Adrenal gland (tissue), 12 donors: ENCODE data around the gene RALGAPB. TPM values are rescaled to one million over a fixed set of nuclear protein-coding genes. Genes with fewer than 3 reads are reported as not detected.
"Not testable (repeated sequence)": the region's sequence is repeated elsewhere in the genome, so short reads cannot be mapped to it uniquely, and the experiment has no call there.

Source experiments
- DNase-seq, 7 donors: peaks; one replicate each; pipeline ENCODE4 v3.0.0-alpha.2; 2019 to 2020
- H3K27ac ChIP-seq, 5 donors: fragments of 200-600 bp; sonication (generic) in 4 of 5; 1 replicate in 3 of 5; 2 replicates in 2 of 5; pipeline versions ENCODE4 v1.5.1 to v1.8.0; 2016 to 2020; ENCODE audit warnings: mild to moderate bottlenecking in 1 of 5
- H3K27me3 ChIP-seq: fragments of 200-600 bp; 2 replicates; pipeline ENCODE4 v1.8.0; 2021
- H3K36me3 ChIP-seq, 2 donors: fragments of 200-600 bp; replicated peaks in 1 of 2; 1 replicate in 1 of 2; 2 replicates in 1 of 2; pipeline versions ENCODE4 v1.5.1 to v1.8.0; 2018 to 2022
- H3K4me1 ChIP-seq, 2 donors: fragments of 200-600 bp; replicated peaks in 1 of 2; 1 replicate in 1 of 2; 2 replicates in 1 of 2; pipeline versions ENCODE4 v1.5.1 to v1.8.0; 2018 to 2021
- H3K4me3 ChIP-seq, 4 donors: fragments of 200-600 bp; sonication (generic) in 3 of 4; one replicate each; pipeline ENCODE4 v1.5.1; 2016 to 2018
- H3K9me3 ChIP-seq, 3 donors: fragments of 200-600 bp; sonication (generic) in 1 of 3; replicated peaks in 1 of 3; 1 replicate in 2 of 3; 2 replicates in 1 of 3; pipeline versions ENCODE4 v1.5.1 to v1.8.0; 2016 to 2021
- POLR2A ChIP-seq, 2 donors: fragments of 450-650 bp; IDR thresholded peaks; one replicate each; pipeline ENCODE4 v1.6.1; 2017; ENCODE audit warnings: antibody characterized with exemption in 2 of 2, mild to moderate bottlenecking in 2 of 2, moderate library complexity in 1 of 2
- WGBS, 4 donors: extraction: QIAGEN DNeasy Blood & Tissue Kit in 2 of 4; methylation state at CpG; one replicate each; pipeline versions ENCODE4 v1.1.5 to v1.1.7; 2013 to 2017; 5-methylcytosine and 5-hydroxymethylcytosine counted together
- intact Hi-C, 2 donors: fragments of 100-400 bp; cut with DNase I; formaldehyde crosslinking; loops; one replicate each; pipeline versions ENCODE4 v1.14.1 to v1.15.0; 2022 to 2023
- polyA plus RNA-seq, 3 donors: library from polyadenylated mRNA; stranded (reverse); fragments of 200-250 nt in 2 of 3; fragments of 350-450 nt in 1 of 3; fragmentation: Illumina TruSeq in 1 of 3; extraction: RNeasy Lipid Tissue Mini Kit (QIAGEN cat#74804) in 1 of 3; gene quantifications; one replicate each; pipeline ENCODE4 v1.2.3, GENCODE V29; 2013 to 2014
- total RNA-seq, 9 donors: library from RNA; depleted of rRNA in 4 of 9; stranded (reverse); fragments of >200 nt in 4 of 9; fragments of 120-200 nt in 1 of 9; fragmentation: NEBNext Ultra II Directional in 1 of 9; extraction: Animal tissue kit (Norgen Biotek cat#: 25700) in 1 of 9; gene quantifications; one replicate each; pipeline versions ENCODE4 v1.1.0 to v1.2.4, GENCODE V29; 2013 to 2023
- TF ChIP-seq, protein P1 (sequence below), 6 experiments: fragments of 450-650 bp in 4 of 6; fragments of 200-600 bp in 2 of 6; sonication (generic) in 1 of 6; IDR thresholded peaks; 1 replicate in 5 of 6; 2 replicates in 1 of 6; pipeline versions ENCODE4 v1.5.1 to v1.8.0; 2016 to 2021; ENCODE audit warnings: antibody characterized with exemption in 6 of 6, mild to moderate bottlenecking in 2 of 6, moderate library complexity in 1 of 6
- donor health status: healthy with polysubstance abuse.
- donor health status: Bipolar disorder and iron deficiency.
- donor health status: DM: yes; HTN: yes; CAD: no.
- donor health status: DM: no; HTN: no; CAD: no.
- donor health status: DM: no; HTN: no; CAD: no.
- donor health status: DM: yes; HTN: yes; CAD: no.

RALGAPB gene
- total and polyA plus RNA-seq, 12 donors, result 11.7 to 44.7 (median 31.7) TPM

GRCh38 chr20:38458314-38458713, 14.3 kb upstream of the RALGAPB start:
- DNase-seq, result no peak
- 90 to 97% (median 95%) methylated on average over 5 of the region's 5 CpGs for WGBS, 4 donors
- Histone ChIP-seq H3K27me3 (no peaks in the 10 kb centered on the region), H3K36me3 (no peaks in the 10 kb centered on the region), H3K27ac (no peak overlapping the region), H3K4me1 (peaks cover 0 to 5% of the 10 kb centered on the region in 2 donors), H3K4me3 (no peak overlapping the region), H3K9me3 (no peaks in the 10 kb centered on the region)
- TF ChIP-seq, protein P1, sequence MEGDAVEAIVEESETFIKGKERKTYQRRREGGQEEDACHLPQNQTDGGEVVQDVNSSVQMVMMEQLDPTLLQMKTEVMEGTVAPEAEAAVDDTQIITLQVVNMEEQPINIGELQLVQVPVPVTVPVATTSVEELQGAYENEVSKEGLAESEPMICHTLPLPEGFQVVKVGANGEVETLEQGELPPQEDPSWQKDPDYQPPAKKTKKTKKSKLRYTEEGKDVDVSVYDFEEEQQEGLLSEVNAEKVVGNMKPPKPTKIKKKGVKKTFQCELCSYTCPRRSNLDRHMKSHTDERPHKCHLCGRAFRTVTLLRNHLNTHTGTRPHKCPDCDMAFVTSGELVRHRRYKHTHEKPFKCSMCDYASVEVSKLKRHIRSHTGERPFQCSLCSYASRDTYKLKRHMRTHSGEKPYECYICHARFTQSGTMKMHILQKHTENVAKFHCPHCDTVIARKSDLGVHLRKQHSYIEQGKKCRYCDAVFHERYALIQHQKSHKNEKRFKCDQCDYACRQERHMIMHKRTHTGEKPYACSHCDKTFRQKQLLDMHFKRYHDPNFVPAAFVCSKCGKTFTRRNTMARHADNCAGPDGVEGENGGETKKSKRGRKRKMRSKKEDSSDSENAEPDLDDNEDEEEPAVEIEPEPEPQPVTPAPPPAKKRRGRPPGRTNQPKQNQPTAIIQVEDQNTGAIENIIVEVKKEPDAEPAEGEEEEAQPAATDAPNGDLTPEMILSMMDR (IDR thresholded peaks at IDR 0.05), result no peak
- intact Hi-C loops, result no loop called here

DNA sequence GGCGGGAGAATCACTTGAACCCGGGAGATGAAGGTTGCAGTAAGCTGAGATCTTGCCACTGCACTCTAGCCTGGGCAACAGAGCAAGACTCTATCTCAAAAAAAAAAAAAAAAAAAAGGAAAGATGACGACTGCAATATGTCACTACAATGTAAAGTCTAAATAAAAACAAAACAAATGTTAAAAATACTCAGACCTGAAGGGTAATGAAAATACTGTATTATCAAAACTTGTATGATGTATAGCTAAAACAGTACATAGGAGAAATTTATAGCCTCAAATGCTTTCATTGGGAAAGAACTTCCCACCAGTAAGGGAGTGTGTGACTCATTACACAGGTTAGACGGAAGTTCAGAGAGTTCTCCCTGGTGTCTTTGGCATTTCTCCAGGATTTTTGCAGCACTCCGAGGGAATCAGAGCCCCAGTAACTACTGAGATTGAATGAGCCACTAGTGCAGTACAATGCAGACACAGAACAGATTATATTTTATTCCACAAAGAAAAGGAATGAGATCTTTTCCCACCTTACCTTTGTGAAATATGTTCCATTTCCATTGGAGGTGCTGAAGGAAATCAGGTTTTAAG, 12.5 kb upstream of the RALGAPB start:
- Histone ChIP-seq H3K27ac (no peak overlapping the region), H3K9me3 (no peaks in the 10 kb centered on the region), H3K4me3 (no peak overlapping the region), H3K4me1 (peaks cover 0 to 5% of the 10 kb centered on the region in 2 donors), H3K36me3 (no peaks in the 10 kb centered on the region), H3K27me3 (no peaks in the 10 kb centered on the region)
- DNase-seq, result peak in 6 of 7 donors; percentile 33 to 62 (median 57)
- intact Hi-C loops, result no loop called here
- 35 to 43% (median 36%) methylated on average over 5 of the region's 5 CpGs for WGBS, 4 donors
- TF ChIP-seq POLR2A (IDR thresholded peaks at IDR 0.05), result no peak
- TF ChIP-seq, protein P1 (IDR thresholded peaks at IDR 0.05), result no peak

DNA sequence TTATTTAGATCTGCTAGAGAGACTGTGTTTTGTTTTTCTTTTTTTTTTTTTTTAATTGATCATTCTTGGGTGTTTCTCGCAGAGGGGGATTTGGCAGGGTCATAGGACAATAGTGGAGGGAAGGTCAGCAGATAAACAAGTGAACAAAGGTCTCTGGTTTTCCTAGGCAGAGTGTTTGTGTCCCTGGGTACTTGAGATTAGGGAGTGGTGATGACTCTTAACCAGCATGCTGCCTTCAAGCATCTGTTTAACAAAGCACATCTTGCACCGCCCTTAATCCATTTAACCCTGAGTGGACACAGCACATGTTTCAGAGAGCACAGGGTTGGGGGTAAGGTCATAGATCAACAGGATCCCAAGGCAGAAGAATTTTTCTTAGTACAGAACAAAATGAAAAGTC, 12.0 kb upstream of the RALGAPB start:
- H3K4me3 ChIP-seq, DNase-seq, intact Hi-C loops, H3K27ac ChIP-seq, H3K9me3 ChIP-seq, H3K4me1 ChIP-seq, H3K36me3 ChIP-seq, H3K27me3 ChIP-seq: not testable (repeated sequence)
- 9 to 29% (median 13%) methylated on average over 1 of the region's 2 CpGs for WGBS, 4 donors

DNA sequence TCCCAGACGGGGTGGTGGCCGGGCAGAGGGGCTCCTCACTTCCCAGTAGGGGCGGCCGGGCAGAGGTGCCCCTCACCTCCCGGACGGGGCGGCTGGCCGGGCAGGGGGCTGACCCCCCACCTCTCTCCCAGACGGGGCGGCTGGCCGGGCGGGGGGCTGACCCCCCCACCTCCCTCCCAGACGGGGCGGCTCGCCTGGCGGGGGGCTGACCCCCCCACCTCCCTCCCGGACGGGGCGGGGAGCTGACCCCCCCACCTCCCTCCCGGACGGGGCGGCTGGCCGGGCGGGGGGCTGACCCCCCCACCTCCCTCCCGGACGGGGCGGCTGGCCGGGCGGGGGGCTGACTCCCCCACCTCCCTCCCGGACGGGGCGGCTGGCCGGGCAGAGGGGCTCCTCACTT, 11.5 kb upstream of the RALGAPB start:
- H3K4me3 ChIP-seq, H3K27me3 ChIP-seq, H3K4me1 ChIP-seq, intact Hi-C loops, DNase-seq, H3K27ac ChIP-seq, H3K9me3 ChIP-seq, H3K36me3 ChIP-seq: not testable (repeated sequence)
- 86 to 88% methylated on average over 11 to 21 of the region's 33 CpGs; no CpG with 5 or more reads in 2 of the 4 donors for WGBS, 4 donors

- H3K36me3 ChIP-seq, H3K4me3 ChIP-seq, H3K27me3 ChIP-seq, H3K9me3 ChIP-seq, H3K27ac ChIP-seq, H3K4me1 ChIP-seq, intact Hi-C loops: not testable (repeated sequence)
- peak in 1 of 7 donors; percentile 33 for DNase-seq
- WGBS, 4 donors, result 89 to 93% methylated on average over 28 to 30 of the region's 30 CpGs; no CpG with 5 or more reads in 2 of the 4 donors
These were observed 11.1 kb upstream of the RALGAPB start for GRCh38 chr20:38461569-38461968.

GRCh38 chr20:38466171-38466570, 6.5 kb upstream of the RALGAPB start:
- WGBS, 4 donors, result 72 to 80% (median 77%) methylated on average over 2 of the region's 2 CpGs
- Histone ChIP-seq H3K27ac (no peak overlapping the region), H3K4me1 (no peaks in the 10 kb centered on the region), H3K27me3 (no peaks in the 10 kb centered on the region), H3K9me3 (no peaks in the 10 kb centered on the region), H3K4me3 (no peak overlapping the region), H3K36me3 (no peaks in the 10 kb centered on the region)
- intact Hi-C loops, result no loop called here
- DNase-seq, result no peak
- no peak for TF ChIP-seq POLR2A (IDR thresholded peaks at IDR 0.05)
- TF ChIP-seq, protein P1 (IDR thresholded peaks at IDR 0.05), result no peak
